Activated gamma-delta T cell treated with Interleukin-2 at 50 U/mL for 16 hours (primary cell): ENCODE measurements around the gene TMEM100.
"Not testable (repeated sequence)": the region's sequence is repeated elsewhere in the genome, so short reads cannot be mapped to it uniquely, and the experiment has no call there.

Experiments used
- DNase-seq: peaks from one replicate; pipeline ENCODE4 v3.0.0-alpha.2; 2020

TMEM100 gene

GRCh38 chr17:55680686-55681341, 41.9 kb downstream of the TMEM100 start:
- no peak for DNase-seq

DNA sequence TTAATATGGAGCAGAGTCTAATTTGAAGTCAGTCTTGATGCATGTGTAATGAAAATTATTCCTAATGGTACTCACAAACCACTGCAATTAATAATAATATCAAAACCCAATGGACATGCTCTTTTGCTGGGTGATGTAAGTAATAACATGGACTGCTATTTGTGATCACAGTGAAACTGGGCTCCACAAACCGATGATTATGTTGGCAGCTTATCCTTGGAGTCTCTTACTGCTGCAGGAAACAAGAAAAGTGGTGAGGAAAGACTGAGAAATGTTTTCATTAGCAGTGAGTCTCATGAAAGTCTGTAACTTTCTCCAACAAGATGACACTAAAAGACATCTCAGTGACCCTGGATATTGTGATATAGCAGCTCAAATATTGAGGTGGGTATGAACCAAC, 45.2 kb downstream of the TMEM100 start:
- DNase-seq: no peak

DNA sequence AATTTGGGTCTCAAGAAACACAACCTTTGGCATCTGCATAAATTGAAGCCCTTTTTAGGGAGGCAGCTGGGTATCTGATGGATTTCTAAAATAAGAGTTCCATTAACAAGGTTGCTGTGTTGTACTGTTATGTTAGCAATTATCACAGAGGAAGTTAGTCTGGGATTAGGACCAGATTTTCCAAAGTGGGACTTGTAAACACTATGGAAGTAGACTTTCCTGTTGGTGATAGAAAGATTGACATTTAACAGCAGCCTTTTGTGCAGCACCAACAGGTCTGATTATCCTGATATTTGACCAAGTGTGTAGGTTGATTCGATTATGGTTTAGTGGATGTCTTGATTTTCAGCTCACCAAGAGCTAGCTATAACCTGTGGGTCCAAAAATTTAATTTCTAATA, 46.4 kb downstream of the TMEM100 start:
- DNase-seq: no peak

DNA sequence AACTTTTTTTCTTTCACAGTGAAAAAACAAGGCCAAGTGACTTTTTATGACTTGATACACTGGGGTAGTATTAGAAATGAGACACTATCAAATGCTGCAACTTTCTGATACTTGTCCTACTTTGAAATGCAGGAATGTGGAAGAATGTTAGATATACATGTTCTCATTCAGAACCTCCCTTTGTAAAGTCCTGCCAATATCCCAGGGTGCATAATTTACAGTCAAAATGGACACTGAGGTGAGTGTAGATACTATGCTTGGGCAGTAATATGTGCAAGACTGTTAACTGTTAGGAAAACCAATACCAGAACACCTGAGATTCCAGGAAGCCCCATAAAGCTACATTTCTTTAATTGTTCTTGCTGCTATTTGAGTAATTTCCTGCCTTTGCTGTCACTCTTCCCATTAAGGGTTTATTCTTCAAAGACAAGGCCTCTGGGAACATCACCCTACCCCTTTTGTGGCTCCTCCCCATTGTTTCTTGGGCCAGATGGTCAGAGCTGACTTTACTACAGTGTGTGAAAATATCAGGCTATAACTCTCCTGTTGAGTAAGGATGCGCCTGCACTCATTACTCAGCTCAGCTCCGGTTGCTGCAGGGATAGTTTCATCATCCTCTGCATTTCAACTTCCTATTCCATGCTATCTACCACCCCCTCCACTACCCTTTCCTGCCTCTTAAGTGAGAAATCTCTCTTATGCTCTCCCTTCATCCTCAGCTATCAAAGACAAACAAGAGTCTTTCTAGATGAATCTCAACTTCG, 48.7 kb downstream of the TMEM100 start:
- no peak for DNase-seq

GRCh38 chr17:55672585-55673501, 49.8 kb downstream of the TMEM100 start:
- DNase-seq: no peak

DNA sequence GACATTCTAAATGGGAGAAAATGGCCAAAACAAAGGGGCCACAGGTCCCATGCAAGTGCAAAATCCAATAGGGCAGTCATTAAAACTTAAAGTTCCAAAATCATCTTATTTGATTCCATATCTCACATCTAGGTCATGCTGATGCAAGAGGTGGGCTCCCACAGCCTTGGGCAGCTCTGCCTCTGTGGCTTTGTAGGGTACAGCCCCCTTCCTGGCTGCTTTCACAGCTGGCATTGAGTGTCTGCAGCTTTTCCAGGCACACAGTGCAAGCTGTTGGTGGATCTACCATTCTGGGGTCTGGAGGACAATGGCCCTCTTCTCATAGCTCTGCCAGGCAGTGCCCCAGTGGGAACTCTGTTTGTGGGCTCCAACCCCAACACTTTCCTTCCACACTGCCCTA, 50.7 kb downstream of the TMEM100 start:
- not testable (repeated sequence) for DNase-seq
